CD1c-positive myeloid dendritic cell (primary cell): ENCODE data around the gene ANXA4.
"Not testable (repeated sequence)": the region's sequence is repeated elsewhere in the genome, so short reads cannot be mapped to it uniquely, and the experiment has no call there.

Source experiments
- DNase-seq: peaks from one replicate; pipeline ENCODE4 v3.0.0-alpha.2; 2016; ENCODE audit errors: extremely low spot score

ANXA4 gene

GRCh38 chr2:69776886-69777785 lies 35.2 kb downstream of the ANXA4 start:
- no peak for DNase-seq

- DNase-seq, result no peak
These were observed 35.8 kb downstream of the ANXA4 start for GRCh38 chr2:69777786-69778105.

- DNase-seq, result no peak
These were observed 37.5 kb downstream of the ANXA4 start for GRCh38 chr2:69779258-69780001.

- DNase-seq, result no peak
These were observed 39.0 kb downstream of the ANXA4 start for GRCh38 chr2:69780921-69781320.

- DNase-seq, result no peak
These were observed 39.7 kb downstream of the ANXA4 start for GRCh38 chr2:69781321-69782248.

- no peak for DNase-seq
These were observed 42.3 kb downstream of the ANXA4 start for GRCh38 chr2:69784228-69784627.

- DNase-seq, result no peak
These were observed 43.4 kb downstream of the ANXA4 start for GRCh38 chr2:69785358-69785757.

- DNase-seq, result no peak
These were observed 44.2 kb downstream of the ANXA4 start for GRCh38 chr2:69786052-69786560.

GRCh38 chr2:69789175-69789721 lies 47.3 kb downstream of the ANXA4 start:
- no peak for DNase-seq

- no peak for DNase-seq
These were observed 48.1 kb downstream of the ANXA4 start for GRCh38 chr2:69789772-69790600.

GRCh38 chr2:69790601-69790959 lies 48.6 kb downstream of the ANXA4 start:
- DNase-seq, result no peak

GRCh38 chr2:69791045-69791444 lies 49.1 kb downstream of the ANXA4 start:
- no peak for DNase-seq

GRCh38 chr2:69796174-69796573 lies 54.2 kb downstream of the ANXA4 start:
- DNase-seq, result no peak

GRCh38 chr2:69797235-69797634 lies 55.3 kb downstream of the ANXA4 start:
- DNase-seq, result no peak

GRCh38 chr2:69797836-69798289 lies 55.9 kb downstream of the ANXA4 start:
- DNase-seq, result no peak

- DNase-seq, result no peak
These were observed 56.5 kb downstream of the ANXA4 start for GRCh38 chr2:69798290-69798908.

GRCh38 chr2:69798909-69799526 lies 57.1 kb downstream of the ANXA4 start:
- no peak for DNase-seq

- no peak for DNase-seq
These were observed 59.9 kb downstream of the ANXA4 start for GRCh38 chr2:69801745-69802290.

GRCh38 chr2:69802781-69803367 lies 60.9 kb downstream of the ANXA4 start:
- DNase-seq, result not testable (repeated sequence)
